ENCODE measurements around the gene ATP1B3.
"Not testable (repeated sequence)": the region's sequence is repeated elsewhere in the genome, so short reads cannot be mapped to it uniquely, and the experiment has no call there.

ATP1B3 gene

GRCh38 chr3:141860766-141861513 is 15.5 kb upstream of the ATP1B3 start:
- no peak for DNase-seq (ENCODE audit: low spot score)

- no peak for DNase-seq (ENCODE audit: low spot score)
These were observed 14.1 kb upstream of the ATP1B3 start for GRCh38 chr3:141862279-141862816.

- DNase-seq (ENCODE audit: low spot score), result no peak
These were observed 13.0 kb upstream of the ATP1B3 start for GRCh38 chr3:141863491-141863890.

GRCh38 chr3:141864281-141864970 is 12.0 kb upstream of the ATP1B3 start:
- no peak for DNase-seq (ENCODE audit: low spot score)

- no peak for DNase-seq (ENCODE audit: low spot score)
These were observed 11.3 kb upstream of the ATP1B3 start for GRCh38 chr3:141865101-141865500.

- DNase-seq (ENCODE audit: low spot score), result no peak
These were observed 6.3 kb upstream of the ATP1B3 start for GRCh38 chr3:141870091-141870687.

GRCh38 chr3:141875374-141875892 is 1.0 kb upstream of the ATP1B3 start:
- DNase-seq (ENCODE audit: low spot score), result peak; percentile 86

- peak; percentile 73 for DNase-seq (ENCODE audit: low spot score)
These were observed 506 bp upstream of the ATP1B3 start for GRCh38 chr3:141875893-141876380.

GRCh38 chr3:141876891-141877621 is 613 bp downstream of the ATP1B3 start:
- peak; percentile 64 for DNase-seq (ENCODE audit: low spot score)

- peak; percentile 80 for DNase-seq (ENCODE audit: low spot score)
These were observed 1.5 kb downstream of the ATP1B3 start for GRCh38 chr3:141877911-141878310.

- DNase-seq (ENCODE audit: low spot score), result peak; percentile 37
These were observed 1.9 kb downstream of the ATP1B3 start for GRCh38 chr3:141878326-141878725.

- peak; percentile 47 for DNase-seq (ENCODE audit: low spot score)
These were observed 2.4 kb downstream of the ATP1B3 start for GRCh38 chr3:141878817-141879216.

GRCh38 chr3:141881702-141882101 is 5.3 kb downstream of the ATP1B3 start:
- DNase-seq (ENCODE audit: low spot score), result no peak

GRCh38 chr3:141887051-141887450 is 10.6 kb downstream of the ATP1B3 start:
- DNase-seq (ENCODE audit: low spot score), result no peak

- DNase-seq (ENCODE audit: low spot score), result not testable (repeated sequence)
These were observed 12.1 kb downstream of the ATP1B3 start for GRCh38 chr3:141888548-141888947.

GRCh38 chr3:141894524-141895176 is 18.2 kb downstream of the ATP1B3 start:
- DNase-seq (ENCODE audit: low spot score), result peak; percentile 51

- DNase-seq (ENCODE audit: low spot score), result no peak
These were observed 19.3 kb downstream of the ATP1B3 start for GRCh38 chr3:141895731-141896130.

GRCh38 chr3:141898908-141899307 is 22.5 kb downstream of the ATP1B3 start:
- DNase-seq (ENCODE audit: low spot score), result no peak

GRCh38 chr3:141900343-141900742 is 23.9 kb downstream of the ATP1B3 start:
- DNase-seq (ENCODE audit: low spot score), result no peak

GRCh38 chr3:141901914-141902313 is 25.5 kb downstream of the ATP1B3 start:
- DNase-seq (ENCODE audit: low spot score), result no peak

GRCh38 chr3:141904203-141904602 is 27.8 kb downstream of the ATP1B3 start:
- DNase-seq (ENCODE audit: low spot score), result no peak
